H9 (cell line): ENCODE data around the gene COPS6. TPM values are rescaled to one million over a fixed set of nuclear protein-coding genes. Genes with fewer than 3 reads are reported as not detected.
A peak's percentile ranks its signal among the peaks of the same experiment; 100 is the strongest.

Experiments used
- DNase-seq: peaks from one replicate; pipeline ENCODE4 v3.0.0-alpha.2; 2017
- H2AFZ ChIP-seq: one replicate; pipeline ENCODE4 v1.6.1; 2013; ENCODE audit warnings: mild to moderate bottlenecking, low read length, control low read depth, moderate library complexity
- H2AK5ac ChIP-seq: 2 replicates; pipeline ENCODE4 v1.6.1; 2013; ENCODE audit warnings: low read length, control low read depth, mixed read lengths; ENCODE audit not compliant: insufficient read length
- H2BK120ac ChIP-seq: one replicate; pipeline ENCODE4 v1.6.1; 2013; ENCODE audit warnings: low read depth, mild to moderate bottlenecking, low read length, control low read depth, inconsistent platforms; ENCODE audit not compliant: poor library complexity, severe bottlenecking
- H2BK12ac ChIP-seq: 2 replicates; pipeline ENCODE4 v1.6.1; 2013; ENCODE audit warnings: low read length, control low read depth, mixed read lengths, low read depth; ENCODE audit not compliant: insufficient read length
- H2BK15ac ChIP-seq: 2 replicates; pipeline ENCODE4 v1.6.1; 2013; ENCODE audit warnings: low read depth, low read length, control low read depth
- H2BK20ac ChIP-seq: one replicate; pipeline ENCODE4 v1.6.1; 2013; ENCODE audit warnings: low read depth, mild to moderate bottlenecking, low read length, control low read depth, inconsistent platforms; ENCODE audit not compliant: poor library complexity, severe bottlenecking
- H2BK5ac ChIP-seq: 2 replicates; pipeline ENCODE4 v1.6.1; 2013; ENCODE audit warnings: low read length, control low read depth, mixed read lengths; ENCODE audit not compliant: insufficient read length
- H3K14ac ChIP-seq: 2 replicates; pipeline ENCODE4 v1.6.1; 2013; ENCODE audit warnings: low read length, control low read depth; ENCODE audit not compliant: insufficient read depth
- H3K18ac ChIP-seq: 2 replicates; pipeline ENCODE4 v1.6.1; 2013; ENCODE audit warnings: low read depth, mild to moderate bottlenecking, mixed read lengths, low read length, control low read depth; ENCODE audit not compliant: insufficient read length
- H3K23ac ChIP-seq: 2 replicates; pipeline ENCODE4 v1.6.1; 2013; ENCODE audit warnings: low read length, control low read depth, mixed read lengths, low read depth; ENCODE audit not compliant: insufficient read length
- H3K23me2 ChIP-seq: 2 replicates; pipeline ENCODE4 v1.6.1; 2013; ENCODE audit warnings: low read depth, mild to moderate bottlenecking, mixed read lengths, low read length, control low read depth; ENCODE audit not compliant: insufficient read length, poor library complexity, severe bottlenecking
- H3K27ac ChIP-seq: 2 replicates; pipeline ENCODE4 v1.5.1; 2013; ENCODE audit warnings: low read length, control low read depth, mixed read lengths, low read depth; ENCODE audit not compliant: insufficient read length
- H3K27me3 ChIP-seq: 2 replicates; pipeline ENCODE4 v1.6.1; 2013; ENCODE audit warnings: low read length, control low read depth, inconsistent platforms; ENCODE audit not compliant: insufficient read depth
- H3K4ac ChIP-seq: 2 replicates; pipeline ENCODE4 v1.6.1; 2013; ENCODE audit warnings: low read depth, mild to moderate bottlenecking, control low read depth, inconsistent platforms, low read length, moderate library complexity
- H3K4me1 ChIP-seq: 2 replicates; pipeline ENCODE4 v1.6.1; 2013; ENCODE audit warnings: low read length, control low read depth, inconsistent platforms; ENCODE audit not compliant: insufficient read depth
- H3K4me2 ChIP-seq: 2 replicates; pipeline ENCODE4 v1.6.1; 2013; ENCODE audit warnings: low read length, control low read depth, mixed read lengths; ENCODE audit not compliant: insufficient read length, insufficient read depth
- H3K56ac ChIP-seq: 2 replicates; pipeline ENCODE4 v1.6.1; 2013; ENCODE audit warnings: low read depth, mild to moderate bottlenecking, mixed read lengths, low read length, control low read depth; ENCODE audit not compliant: insufficient read length
- H3K79me1 ChIP-seq: 2 replicates; pipeline ENCODE4 v1.6.1; 2013; ENCODE audit warnings: low read depth, mild to moderate bottlenecking, moderate library complexity, low read length, control low read depth, inconsistent platforms; ENCODE audit not compliant: insufficient read depth, poor library complexity, severe bottlenecking
- H3K79me2 ChIP-seq: 2 replicates; pipeline ENCODE4 v1.6.1; 2013; ENCODE audit warnings: low read length, control low read depth, inconsistent platforms; ENCODE audit not compliant: insufficient read depth
- H3K9ac ChIP-seq: 2 replicates; pipeline ENCODE4 v1.6.1; 2013; ENCODE audit warnings: low read length, control low read depth, mixed read lengths; ENCODE audit not compliant: insufficient read length; ENCODE audit errors: extremely low read depth
- H3K9me3 ChIP-seq: one replicate; pipeline ENCODE4 v1.6.1; 2013; ENCODE audit warnings: low read depth, low read length, inconsistent platforms; ENCODE audit not compliant: control insufficient read depth
- H3T11ph ChIP-seq: one replicate; pipeline ENCODE4 v1.6.1; 2013; ENCODE audit warnings: mild to moderate bottlenecking, low read length, control low read depth, inconsistent platforms
- H4K20me1 ChIP-seq: one replicate; pipeline ENCODE4 v1.6.1; 2013; ENCODE audit not compliant: control insufficient read depth, insufficient read length, insufficient read depth
- H4K5ac ChIP-seq: 2 replicates; pipeline ENCODE4 v1.6.1; 2013; ENCODE audit warnings: low read depth, mild to moderate bottlenecking, mixed read lengths, low read length, control low read depth; ENCODE audit not compliant: insufficient read length
- H4K8ac ChIP-seq: replicated peaks from 2 replicates; pipeline ENCODE4 v1.6.1; 2013; ENCODE audit warnings: low read length, control low read depth, mixed read lengths, low read depth; ENCODE audit not compliant: insufficient read length
- H4K91ac ChIP-seq: 2 replicates; pipeline ENCODE4 v1.6.1; 2013; ENCODE audit warnings: low read depth, mild to moderate bottlenecking, moderate library complexity, mixed read lengths, low read length, control low read depth; ENCODE audit not compliant: insufficient read length
- H3K27ac Mint-ChIP-seq, 3 experiments: 2 replicates in 2 of 3; 3 replicates in 1 of 3; pipeline ENCODE4 v1.8.0; 2020 to 2021; ENCODE audit warnings: mixed read lengths in 3 of 3, mild to moderate bottlenecking in 1 of 3, moderate library complexity in 1 of 3
- H3K27me3 Mint-ChIP-seq: 2 replicates; pipeline ENCODE4 v1.8.0; 2021; ENCODE audit warnings: low read depth, mild to moderate bottlenecking, moderate library complexity, mixed read lengths
- H3K36me3 Mint-ChIP-seq, 3 experiments: 2 replicates in 2 of 3; 3 replicates in 1 of 3; pipeline ENCODE4 v1.8.0; 2020 to 2021; ENCODE audit warnings: low read depth in 3 of 3, mixed read lengths in 3 of 3; ENCODE audit not compliant: insufficient read depth in 1 of 3
- H3K4me1 Mint-ChIP-seq, 2 experiments: 2 replicates each; pipeline ENCODE4 v1.8.0; 2020; ENCODE audit warnings: mixed read lengths in 2 of 2
- H3K4me3 Mint-ChIP-seq, 2 experiments: 2 replicates in 1 of 2; 3 replicates in 1 of 2; pipeline ENCODE4 v1.8.0; 2020 to 2021; ENCODE audit warnings: mild to moderate bottlenecking in 2 of 2, mixed read lengths in 2 of 2, moderate library complexity in 1 of 2
- H3K9me3 Mint-ChIP-seq, 2 experiments: 2 replicates in 1 of 2; 3 replicates in 1 of 2; pipeline ENCODE4 v1.8.0; 2020; ENCODE audit warnings: mild to moderate bottlenecking in 2 of 2, mixed read lengths in 2 of 2, moderate library complexity in 1 of 2
- CTCF ChIP-seq: fragments of 200-600 bp; sonication (generic); conservative IDR thresholded peaks from 3 replicates; pipeline ENCODE4 v1.8.0; 2021; ENCODE audit warnings: antibody characterized with exemption, mild to moderate bottlenecking
- WGBS: extraction: QIAGEN DNeasy Blood & Tissue Kit; methylation state at CpG from one replicate; pipeline ENCODE4 v1.1.7; 2013; ENCODE audit warnings: missing lambda C conversion rate, low lambda C conversion rate, mixed read lengths; ENCODE audit not compliant: insufficient read length; ENCODE audit errors: extremely low coverage; 5-methylcytosine and 5-hydroxymethylcytosine counted together
- total RNA-seq: library from RNA; stranded (reverse); gene quantifications from 2 replicates; pipeline ENCODE4 v1.2.1, GENCODE V29; 2021

The COPS6 gene
- total RNA-seq, 1 experiment from 2014 or later = 140 TPM

- no peak overlapping the region for H3K9ac ChIP-seq
- H3K18ac ChIP-seq = no peak overlapping the region
- H3K4ac ChIP-seq = no peak overlapping the region
- no peak overlapping the region for H3K14ac ChIP-seq
- no peak for TF ChIP-seq CTCF
- H3K79me2 ChIP-seq = no peaks in the 10 kb centered on the region
- no peak overlapping the region for H3K27ac ChIP-seq
- no peak overlapping the region for H4K5ac ChIP-seq
- no peak overlapping the region for H2BK15ac ChIP-seq
- H2BK5ac ChIP-seq = no peak overlapping the region
- H3K56ac ChIP-seq = no peak overlapping the region
- no peak overlapping the region for H2AFZ ChIP-seq
- DNase-seq = no peak
- Mint-ChIP-seq H3K4me1 (0 out of 4 replicates have a peak, but pooled peaks cover 0 to 3% of the 10 kb centered on the region in 2 experiments), H3K9me3 (no peaks in the 10 kb centered on the region), H3K4me3 (no peak overlapping the region), H3K27me3 (no peaks in the 10 kb centered on the region), H3K27ac (peak overlapping the region in 1 of 3 experiments; percentile 8; a peak in 2 of 7 replicates), H3K36me3 (peaks cover 56 to 80% (median 75%) of the 10 kb centered on the region in 3 experiments)
- H4K8ac ChIP-seq = no peak overlapping the region
- H3K4me2 ChIP-seq = no peak overlapping the region
- H3K23me2 ChIP-seq = no peaks in the 10 kb centered on the region
- H3K79me1 ChIP-seq = no peaks in the 10 kb centered on the region
- H4K20me1 ChIP-seq = no peaks in the 10 kb centered on the region
- no peak overlapping the region for H3K23ac ChIP-seq
- no peak overlapping the region for H4K91ac ChIP-seq
- H2BK120ac ChIP-seq = no peak overlapping the region
- WGBS = no CpG with 5 or more reads among the region's 7 CpGs
- H2BK12ac ChIP-seq = no peak overlapping the region
- no peak overlapping the region for H2BK20ac ChIP-seq
- no peaks in the 10 kb centered on the region for H3K27me3 ChIP-seq
- no peaks in the 10 kb centered on the region for H3K9me3 ChIP-seq
- no peak overlapping the region for H2AK5ac ChIP-seq
- no peaks in the 10 kb centered on the region for H3K4me1 ChIP-seq
- no peak overlapping the region for H3T11ph ChIP-seq
These were observed 22.4 kb downstream of the COPS6 start for GRCh38 chr7:100111156-100111555.
